Measurements from ENCODE around the gene CELF2. TPM values are rescaled to one million over a fixed set of nuclear protein-coding genes. Genes with fewer than 3 reads are reported as not detected.

CELF2 gene
- total RNA-seq, 1 experiment from 2014 or later, result 0.07 TPM

- ChIA-PET POLR2A (no interaction called here), CTCF (no interaction called here)
- H3K27me3 Mint-ChIP-seq (ENCODE audit: insufficient read depth, unreplicated experiment), result peaks cover 12% of the 10 kb centered on the region
- no TSS peak for BruUV-seq (replicated peaks)
- no peak overlapping the region for H3K27ac Mint-ChIP-seq (ENCODE audit: low read depth, unreplicated experiment)
- no peak for TF ChIP-seq CTCF (IDR thresholded peaks at IDR 0.05; ENCODE audit: unreplicated experiment)
- intact Hi-C loops (cut with micrococcal nuclease), result no loop called here
- no peak for DNase-seq (ENCODE audit: unreplicated experiment)
- H3K9me3 Mint-ChIP-seq (ENCODE audit: unreplicated experiment), result no peaks in the 10 kb centered on the region
- H3K36me3 Mint-ChIP-seq (ENCODE audit: insufficient read depth, unreplicated experiment), result no peaks in the 10 kb centered on the region
- H3K4me1 Mint-ChIP-seq (ENCODE audit: insufficient read depth, unreplicated experiment), result peaks cover 16% of the 10 kb centered on the region
- H3K4me3 Mint-ChIP-seq (ENCODE audit: unreplicated experiment), result no peak overlapping the region
These were observed 316.8 kb downstream of the CELF2 start for GRCh38 chr10:11334436-11334835.

- no TSS peak for BruUV-seq (replicated peaks)
- POLR2A ChIA-PET, result no interaction called here
These were observed 317.5 kb downstream of the CELF2 start for GRCh38 chr10:11335167-11335652.

GRCh38 chr10:11335881-11336430, 318.3 kb downstream of the CELF2 start:
- no peaks in the 10 kb centered on the region for H3K9me3 Mint-ChIP-seq (ENCODE audit: unreplicated experiment)
- ChIA-PET POLR2A (no interaction called here), CTCF (no interaction called here)
- no peaks in the 10 kb centered on the region for H3K36me3 Mint-ChIP-seq (ENCODE audit: insufficient read depth, unreplicated experiment)
- no peak for DNase-seq (ENCODE audit: unreplicated experiment)
- no peak overlapping the region for H3K27ac Mint-ChIP-seq (ENCODE audit: low read depth, unreplicated experiment)
- no TSS peak for BruUV-seq (replicated peaks)
- no peak overlapping the region for H3K4me3 Mint-ChIP-seq (ENCODE audit: unreplicated experiment)
- H3K4me1 Mint-ChIP-seq (ENCODE audit: insufficient read depth, unreplicated experiment), result peaks cover 16% of the 10 kb centered on the region
- peaks cover 12% of the 10 kb centered on the region for H3K27me3 Mint-ChIP-seq (ENCODE audit: insufficient read depth, unreplicated experiment)
- no peak for TF ChIP-seq CTCF (IDR thresholded peaks at IDR 0.05; ENCODE audit: unreplicated experiment)
- intact Hi-C loops (cut with micrococcal nuclease), result no loop called here

More at GRCh38 chr10:11335167-11335652, 317.5 kb downstream of the CELF2 start:
- H3K27ac Mint-ChIP-seq (ENCODE audit: low read depth, unreplicated experiment), result no peak overlapping the region
- H3K4me1 Mint-ChIP-seq (ENCODE audit: insufficient read depth, unreplicated experiment), result peaks cover 16% of the 10 kb centered on the region
- CTCF ChIA-PET, result no interaction called here
- intact Hi-C loops (cut with micrococcal nuclease), result no loop called here
- H3K4me3 Mint-ChIP-seq (ENCODE audit: unreplicated experiment), result no peak overlapping the region
- H3K9me3 Mint-ChIP-seq (ENCODE audit: unreplicated experiment), result no peaks in the 10 kb centered on the region
- TF ChIP-seq CTCF (IDR thresholded peaks at IDR 0.05; ENCODE audit: unreplicated experiment), result no peak
- DNase-seq (ENCODE audit: unreplicated experiment), result no peak
- H3K36me3 Mint-ChIP-seq (ENCODE audit: insufficient read depth, unreplicated experiment), result no peaks in the 10 kb centered on the region
- peaks cover 12% of the 10 kb centered on the region for H3K27me3 Mint-ChIP-seq (ENCODE audit: insufficient read depth, unreplicated experiment)

- Mint-ChIP-seq H3K4me1 (ENCODE audit: insufficient read depth, unreplicated experiment) (peaks cover 13% of the 10 kb centered on the region), H3K4me3 (ENCODE audit: unreplicated experiment) (no peak overlapping the region), H3K27ac (ENCODE audit: low read depth, unreplicated experiment) (no peak overlapping the region), H3K36me3 (ENCODE audit: insufficient read depth, unreplicated experiment) (no peaks in the 10 kb centered on the region), H3K9me3 (ENCODE audit: unreplicated experiment) (no peaks in the 10 kb centered on the region), H3K27me3 (ENCODE audit: insufficient read depth, unreplicated experiment) (peaks cover 18% of the 10 kb centered on the region)
- no peak for TF ChIP-seq CTCF (IDR thresholded peaks at IDR 0.05; ENCODE audit: unreplicated experiment)
- no TSS peak for BruUV-seq (replicated peaks)
- intact Hi-C loops (cut with micrococcal nuclease), result no loop called here
- ChIA-PET CTCF (no interaction called here), POLR2A (no interaction called here)
- DNase-seq (ENCODE audit: unreplicated experiment), result no peak
These were observed 319.1 kb downstream of the CELF2 start for GRCh38 chr10:11336722-11337162.

Data from MCF 10A (cell line).